Keratinocyte (primary cell): ENCODE measurements around the gene PLCG2. TPM values are rescaled to one million over a fixed set of nuclear protein-coding genes. Genes with fewer than 3 reads are reported as not detected.

ENCODE experiments used
- DNase-seq: peaks from one replicate; pipeline ENCODE4 v3.0.0-alpha.2; 2011; ENCODE audit warnings: low read depth, missing footprints, low spot score
- FAIRE-seq: peaks from 2 replicates; lab custom pipeline; 2011; peaks lifted over from hg19 to GRCh38; lab: Jason Lieb, UNC
- H2AFZ ChIP-seq: 2 replicates; pipeline ENCODE4 v1.6.0; 2012; ENCODE audit warnings: low read length, control low read depth, inconsistent platforms; ENCODE audit not compliant: control insufficient read depth
- H3K27ac ChIP-seq: 2 replicates; pipeline ENCODE4 v1.5.1; 2011; ENCODE audit warnings: low read length; ENCODE audit not compliant: control insufficient read depth, insufficient read depth
- H3K27me3 ChIP-seq: 3 replicates; pipeline ENCODE4 v1.6.0; 2011; ENCODE audit warnings: low read length; ENCODE audit not compliant: control insufficient read depth, insufficient read depth; ENCODE audit errors: extremely low read depth
- H3K36me3 ChIP-seq, 2 experiments: 2 replicates in 1 of 2; 3 replicates in 1 of 2; pipeline ENCODE4 v1.5.1; 2011; ENCODE audit warnings: low read length in 2 of 2, mild to moderate bottlenecking in 1 of 2; ENCODE audit not compliant: control insufficient read depth in 2 of 2, insufficient read depth in 2 of 2; ENCODE audit errors: extremely low read depth in 1 of 2
- H3K4me1 ChIP-seq: 3 replicates; pipeline ENCODE4 v1.5.1; 2011; ENCODE audit warnings: low read length; ENCODE audit not compliant: control insufficient read depth, insufficient read depth; ENCODE audit errors: extremely low read depth
- H3K4me2 ChIP-seq: 3 replicates; pipeline ENCODE4 v1.6.0; 2011; ENCODE audit warnings: low read depth, low read length; ENCODE audit not compliant: control insufficient read depth, insufficient read depth; ENCODE audit errors: extremely low read depth
- H3K4me3 ChIP-seq, 3 experiments: fragments of 200-600 bp in 1 of 3; sonication (generic) in 1 of 3; 2 replicates in 2 of 3; 3 replicates in 1 of 3; pipeline ENCODE4 v1.5.1; 2011 to 2016; ENCODE audit warnings: low read length in 3 of 3, mild to moderate bottlenecking in 3 of 3, control low read depth in 2 of 3, inconsistent platforms in 1 of 3, low read depth in 1 of 3, mixed read lengths in 1 of 3, mixed run types in 1 of 3, moderate library complexity in 1 of 3; ENCODE audit not compliant: control insufficient read depth in 2 of 3, insufficient read depth in 2 of 3; ENCODE audit errors: extremely low read depth in 1 of 3
- H3K79me2 ChIP-seq: 2 replicates; pipeline ENCODE4 v1.6.0; 2012; ENCODE audit warnings: low read length; ENCODE audit not compliant: control insufficient read depth, insufficient read depth
- H3K9ac ChIP-seq: 3 replicates; pipeline ENCODE4 v1.6.0; 2011; ENCODE audit warnings: low read length; ENCODE audit not compliant: control insufficient read depth, insufficient read depth; ENCODE audit errors: extremely low read depth
- H3K9me1 ChIP-seq: 3 replicates; pipeline ENCODE4 v1.6.0; 2011; ENCODE audit warnings: low read length; ENCODE audit not compliant: control insufficient read depth, insufficient read depth; ENCODE audit errors: extremely low read depth
- H3K9me3 ChIP-seq: 2 replicates; pipeline ENCODE4 v1.5.1; 2012; ENCODE audit warnings: low read depth, low read length; ENCODE audit not compliant: control insufficient read depth
- H4K20me1 ChIP-seq: 3 replicates; pipeline ENCODE4 v1.6.0; 2011; ENCODE audit warnings: low read length; ENCODE audit not compliant: control insufficient read depth, insufficient read depth; ENCODE audit errors: extremely low read depth
- EZH2 ChIP-seq: IDR thresholded peaks from one replicate; pipeline ENCODE4 v1.6.1; 2012; ENCODE audit warnings: inconsistent platforms, mild to moderate bottlenecking, low read length, moderate library complexity
- dilution Hi-C: fragments of 300-500 bp; cut with MboI; formaldehyde crosslinking; loops from one replicate; pipeline ENCODE4 v1.7.0; 2020; ENCODE audit warnings: low sequenced_read_pairs; ENCODE audit not compliant: extremely low pct_ligation_motif_present
- polyA plus RNA-seq, 5 experiments: library from polyadenylated mRNA; depleted of rRNA in 3 of 5; stranded (reverse) in 3 of 5; stranded (forward) in 1 of 5; unstranded in 1 of 5; fragments of >200 nt; gene quantifications; 1 replicate in 1 of 5; 2 replicates in 3 of 5; 3 replicates in 1 of 5; pipeline versions ENCODE4 v1.2.1 to v1.2.3, GENCODE V29; 2011 to 2012; ENCODE audit warnings: missing spikeins in 2 of 5, low read depth in 1 of 5, low replicate concordance in 1 of 5
- TF ChIP-seq, protein P1 (sequence below), 3 experiments: IDR thresholded peaks in 1 of 3; conservative IDR thresholded peaks in 1 of 3; optimal IDR thresholded peaks in 1 of 3; 2 replicates in 2 of 3; 3 replicates in 1 of 3; pipeline versions ENCODE3 to v1.5.1; 2011; ENCODE audit warnings: low read length in 3 of 3, mild to moderate bottlenecking in 3 of 3, moderate library complexity in 2 of 3, control low read depth in 1 of 3, inconsistent platforms in 1 of 3; ENCODE audit not compliant: insufficient read depth in 2 of 3; ENCODE audit errors: extremely low read depth in 1 of 3

The PLCG2 gene
- polyA plus RNA-seq, 1 donor (not counting 4 experiments of a cell fraction or from before 2014, with no cell fraction given): 3.5 TPM

DNA sequence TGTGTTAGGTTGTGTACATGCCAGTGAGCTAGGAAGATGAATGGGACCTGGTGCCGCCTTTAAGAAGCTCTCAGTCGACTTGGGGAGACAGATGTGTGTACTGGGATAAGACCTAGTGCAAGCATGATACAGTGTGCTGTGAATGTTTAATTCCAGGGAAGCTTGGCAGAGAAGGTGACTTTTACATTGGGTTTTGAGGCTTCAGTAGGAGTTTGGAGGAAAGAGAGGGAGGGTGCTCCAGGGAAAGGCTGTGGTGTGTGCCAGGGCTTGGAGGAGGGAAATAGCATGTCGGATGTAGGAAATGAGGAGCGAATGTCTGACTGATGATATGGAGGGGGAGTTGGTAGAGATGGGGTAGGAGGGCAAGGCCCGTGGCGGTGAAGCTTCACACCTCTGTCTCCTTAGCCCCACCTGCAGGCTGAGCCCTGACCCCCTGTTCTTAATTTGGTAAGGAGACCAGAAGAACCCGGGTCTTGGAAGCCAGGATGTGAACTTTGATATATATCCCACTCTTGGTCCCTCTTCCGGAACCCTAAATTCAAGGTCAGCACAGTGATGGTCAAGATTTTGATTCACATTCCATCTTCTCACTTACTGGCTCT, 76.6 kb downstream of the PLCG2 start:
- no peak for FAIRE-seq
- no peak overlapping the region for H3K4me2 ChIP-seq
- dilution Hi-C loops: no loop called here

DNA sequence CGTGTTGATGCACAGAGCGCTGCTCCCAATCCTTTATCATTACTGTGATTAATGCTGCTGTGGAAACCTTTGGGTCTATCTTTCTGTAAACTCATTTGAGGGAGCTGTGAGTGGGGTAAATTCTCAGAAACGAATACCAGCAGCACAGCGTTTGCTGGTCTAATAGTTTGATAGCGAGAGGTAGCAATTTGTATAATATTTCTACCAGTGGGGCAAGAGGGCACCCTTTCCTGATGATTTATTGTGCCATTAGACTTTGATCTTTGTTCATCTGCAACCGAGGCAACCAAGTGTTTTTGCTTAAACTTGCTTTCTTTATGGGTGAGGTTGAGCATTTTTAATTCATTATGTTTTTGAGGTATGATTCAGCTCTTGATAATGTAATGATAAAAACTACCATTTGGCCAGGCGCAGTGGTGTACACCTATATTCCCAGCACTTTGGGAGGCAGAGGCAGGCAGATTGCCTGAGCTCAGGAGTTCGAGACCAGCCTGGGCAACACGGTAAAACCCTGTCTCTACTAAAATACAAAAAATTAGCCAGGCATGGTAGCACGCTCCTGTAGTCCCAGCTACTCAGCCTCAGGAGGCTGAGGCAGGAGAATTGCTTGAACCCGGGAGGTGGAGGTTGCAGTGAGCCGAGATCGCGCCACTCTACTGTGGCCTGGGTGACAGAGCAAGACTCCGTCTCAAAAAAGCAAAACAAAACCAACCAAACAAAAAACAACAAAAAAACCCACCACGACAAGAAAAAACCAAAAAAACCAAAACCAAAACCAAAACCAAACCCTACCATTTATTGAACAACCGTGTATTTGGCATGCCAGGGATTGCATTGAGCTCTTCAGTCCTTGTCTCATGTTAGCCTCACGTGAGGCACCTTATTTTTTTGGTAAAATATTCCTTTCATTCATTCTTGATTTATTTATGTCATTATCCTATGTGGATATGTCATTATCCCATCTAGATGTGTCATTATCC, 81.5 kb downstream of the PLCG2 start:
- H3K36me3 ChIP-seq: no peaks in the 10 kb centered on the region
- no peaks in the 10 kb centered on the region for H3K79me2 ChIP-seq
- H3K9ac ChIP-seq: no peak overlapping the region
- H3K4me1 ChIP-seq: no peaks in the 10 kb centered on the region
- no peak overlapping the region for H3K4me2 ChIP-seq
- FAIRE-seq (no peak), DNase-seq (no peak)
- dilution Hi-C loops: no loop called here
- TF ChIP-seq, protein P1, sequence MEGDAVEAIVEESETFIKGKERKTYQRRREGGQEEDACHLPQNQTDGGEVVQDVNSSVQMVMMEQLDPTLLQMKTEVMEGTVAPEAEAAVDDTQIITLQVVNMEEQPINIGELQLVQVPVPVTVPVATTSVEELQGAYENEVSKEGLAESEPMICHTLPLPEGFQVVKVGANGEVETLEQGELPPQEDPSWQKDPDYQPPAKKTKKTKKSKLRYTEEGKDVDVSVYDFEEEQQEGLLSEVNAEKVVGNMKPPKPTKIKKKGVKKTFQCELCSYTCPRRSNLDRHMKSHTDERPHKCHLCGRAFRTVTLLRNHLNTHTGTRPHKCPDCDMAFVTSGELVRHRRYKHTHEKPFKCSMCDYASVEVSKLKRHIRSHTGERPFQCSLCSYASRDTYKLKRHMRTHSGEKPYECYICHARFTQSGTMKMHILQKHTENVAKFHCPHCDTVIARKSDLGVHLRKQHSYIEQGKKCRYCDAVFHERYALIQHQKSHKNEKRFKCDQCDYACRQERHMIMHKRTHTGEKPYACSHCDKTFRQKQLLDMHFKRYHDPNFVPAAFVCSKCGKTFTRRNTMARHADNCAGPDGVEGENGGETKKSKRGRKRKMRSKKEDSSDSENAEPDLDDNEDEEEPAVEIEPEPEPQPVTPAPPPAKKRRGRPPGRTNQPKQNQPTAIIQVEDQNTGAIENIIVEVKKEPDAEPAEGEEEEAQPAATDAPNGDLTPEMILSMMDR (optimal IDR thresholded peaks at IDR 0.05 in 1 of 3, IDR thresholded peaks at IDR 0.05 in 1 of 3, conservative IDR thresholded peaks at IDR 0.05 in 1 of 3; ENCODE audit: extremely low read depth in 1 of 3, insufficient read depth in 2 of 3, low read length in 3 of 3): no peak
- TF ChIP-seq EZH2: no peak
- H3K9me1 ChIP-seq: no peaks in the 10 kb centered on the region
- H3K27ac ChIP-seq: no peak overlapping the region
- no peaks in the 10 kb centered on the region for H4K20me1 ChIP-seq
- no peak overlapping the region for H2AFZ ChIP-seq
- no peaks in the 10 kb centered on the region for H3K27me3 ChIP-seq
- H3K9me3 ChIP-seq: no peaks in the 10 kb centered on the region
- no peak overlapping the region for H3K4me3 ChIP-seq

More for the DNA sequence above, 76.6 kb downstream of the PLCG2 start:
- H3K9me3 ChIP-seq: no peaks in the 10 kb centered on the region
- H3K9me1 ChIP-seq: no peaks in the 10 kb centered on the region
- no peak overlapping the region for H3K9ac ChIP-seq
- TF ChIP-seq, protein P1 (optimal IDR thresholded peaks at IDR 0.05 in 1 of 3, IDR thresholded peaks at IDR 0.05 in 1 of 3, conservative IDR thresholded peaks at IDR 0.05 in 1 of 3; ENCODE audit: extremely low read depth in 1 of 3, insufficient read depth in 2 of 3, low read length in 3 of 3): no peak
- TF ChIP-seq EZH2: no peak
- no peaks in the 10 kb centered on the region for H3K79me2 ChIP-seq
- H3K27me3 ChIP-seq: no peaks in the 10 kb centered on the region
- no peaks in the 10 kb centered on the region for H3K36me3 ChIP-seq
- H4K20me1 ChIP-seq: no peaks in the 10 kb centered on the region
- no peak for DNase-seq
- H3K4me3 ChIP-seq: no peak overlapping the region
- H3K27ac ChIP-seq: no peak overlapping the region
- no peak overlapping the region for H2AFZ ChIP-seq
- no peaks in the 10 kb centered on the region for H3K4me1 ChIP-seq
